RWPE1 (cell line): ENCODE measurements around the gene PHRF1.

Experiments used
- CTCF ChIA-PET: fragments of 350-600 bp; sonication (Branson Sonifier 250); formaldehyde crosslinking; extraction: SDS; loops from one replicate; lab custom pipeline; 2021; lab: Yijun Ruan, JAX
- POLR2A ChIA-PET: fragments of 400-600 bp; formaldehyde crosslinking; extraction: SDS; loops from one replicate; lab custom pipeline; 2020; ENCODE audit warnings: antibody characterized with exemption; ENCODE audit not compliant: low non-redundant PET; lab: Yijun Ruan, JAX
- DNase-seq: peaks from one replicate; pipeline ENCODE4 v3.0.0; 2012; ENCODE audit warnings: low spot score
- H3K27ac ChIP-seq: fragments of 450-650 bp; 2 replicates; pipeline ENCODE4 v1.5.1; 2017
- TF ChIP-seq, protein P1 (sequence below): fragments of 450-650 bp; conservative IDR thresholded peaks from 2 replicates; pipeline ENCODE4 v1.5.1; 2017; ENCODE audit warnings: low read depth, mild to moderate bottlenecking

The PHRF1 gene

DNA sequence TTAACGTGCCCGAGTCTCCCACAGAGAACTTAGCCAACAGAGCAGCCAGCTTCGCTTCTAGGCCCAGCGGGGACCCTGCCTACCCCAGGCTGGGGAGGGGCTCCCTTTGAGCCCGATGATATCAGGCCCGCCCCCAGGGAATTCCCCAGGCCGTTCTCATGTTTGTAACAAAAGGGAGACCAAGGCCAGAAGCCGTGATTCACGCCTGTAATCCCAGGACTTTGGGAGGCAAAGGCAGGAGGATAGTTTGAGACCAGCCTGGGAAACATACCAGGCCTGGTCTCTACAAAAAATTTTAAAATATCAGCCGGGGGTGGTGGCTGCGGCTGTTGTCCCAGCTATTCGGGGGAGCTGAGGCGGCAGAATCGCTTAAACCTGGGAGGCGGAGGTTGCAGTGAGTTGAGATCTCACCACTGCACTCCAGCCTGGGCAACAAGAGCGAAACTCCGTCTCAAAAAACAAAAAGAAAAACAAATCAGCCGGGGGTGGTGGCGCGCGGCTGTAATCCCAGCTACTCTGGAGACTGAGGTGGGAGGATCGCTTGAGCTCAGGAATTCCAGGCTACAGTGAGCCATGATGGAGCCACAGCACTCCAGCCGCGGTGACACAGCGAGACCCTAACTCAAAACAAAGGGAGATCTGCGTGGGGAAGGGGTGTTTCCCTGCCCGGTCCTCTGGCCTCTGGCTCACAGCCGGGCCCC, 62.5 kb downstream of the PHRF1 start:
- ChIA-PET POLR2A (interaction anchor here (0.7 kb wide), 1 partner anchor 71 kb away, joined by 5 read pairs; no protein-coding TSS in a partner anchor), CTCF (no interaction called here)
- DNase-seq = no peak
- TF ChIP-seq, protein P1, sequence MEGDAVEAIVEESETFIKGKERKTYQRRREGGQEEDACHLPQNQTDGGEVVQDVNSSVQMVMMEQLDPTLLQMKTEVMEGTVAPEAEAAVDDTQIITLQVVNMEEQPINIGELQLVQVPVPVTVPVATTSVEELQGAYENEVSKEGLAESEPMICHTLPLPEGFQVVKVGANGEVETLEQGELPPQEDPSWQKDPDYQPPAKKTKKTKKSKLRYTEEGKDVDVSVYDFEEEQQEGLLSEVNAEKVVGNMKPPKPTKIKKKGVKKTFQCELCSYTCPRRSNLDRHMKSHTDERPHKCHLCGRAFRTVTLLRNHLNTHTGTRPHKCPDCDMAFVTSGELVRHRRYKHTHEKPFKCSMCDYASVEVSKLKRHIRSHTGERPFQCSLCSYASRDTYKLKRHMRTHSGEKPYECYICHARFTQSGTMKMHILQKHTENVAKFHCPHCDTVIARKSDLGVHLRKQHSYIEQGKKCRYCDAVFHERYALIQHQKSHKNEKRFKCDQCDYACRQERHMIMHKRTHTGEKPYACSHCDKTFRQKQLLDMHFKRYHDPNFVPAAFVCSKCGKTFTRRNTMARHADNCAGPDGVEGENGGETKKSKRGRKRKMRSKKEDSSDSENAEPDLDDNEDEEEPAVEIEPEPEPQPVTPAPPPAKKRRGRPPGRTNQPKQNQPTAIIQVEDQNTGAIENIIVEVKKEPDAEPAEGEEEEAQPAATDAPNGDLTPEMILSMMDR = no peak
- H3K27ac ChIP-seq = peak overlapping the region; percentile 30

DNA sequence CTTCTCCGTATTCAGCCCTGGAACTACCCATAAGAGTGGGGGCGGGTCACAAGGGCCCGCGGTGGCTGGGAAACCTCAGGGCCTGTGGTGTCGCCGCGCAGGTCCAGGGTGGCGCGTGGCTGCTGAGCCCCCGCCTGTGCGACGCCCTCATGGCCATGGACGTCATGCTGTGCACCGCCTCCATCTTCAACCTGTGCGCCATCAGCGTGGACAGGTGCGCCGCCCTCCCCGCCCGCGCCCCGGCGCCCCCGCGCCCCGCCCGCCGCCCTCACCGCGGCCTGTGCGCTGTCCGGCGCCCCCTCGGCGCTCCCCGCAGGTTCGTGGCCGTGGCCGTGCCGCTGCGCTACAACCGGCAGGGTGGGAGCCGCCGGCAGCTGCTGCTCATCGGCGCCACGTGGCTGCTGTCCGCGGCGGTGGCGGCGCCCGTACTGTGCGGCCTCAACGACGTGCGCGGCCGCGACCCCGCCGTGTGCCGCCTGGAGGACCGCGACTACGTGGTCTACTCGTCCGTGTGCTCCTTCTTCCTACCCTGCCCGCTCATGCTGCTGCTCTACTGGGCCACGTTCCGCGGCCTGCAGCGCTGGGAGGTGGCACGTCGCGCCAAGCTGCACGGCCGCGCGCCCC, 63.2 kb downstream of the PHRF1 start:
- POLR2A ChIA-PET = interaction anchor here (0.7 kb wide), 1 partner anchor 71 kb away, joined by 5 read pairs; no protein-coding TSS in a partner anchor
- CTCF ChIA-PET = no interaction called here
- H3K27ac ChIP-seq = peak overlapping the region; percentile 30
- DNase-seq = no peak
- TF ChIP-seq, protein P1 = no peak

DNA sequence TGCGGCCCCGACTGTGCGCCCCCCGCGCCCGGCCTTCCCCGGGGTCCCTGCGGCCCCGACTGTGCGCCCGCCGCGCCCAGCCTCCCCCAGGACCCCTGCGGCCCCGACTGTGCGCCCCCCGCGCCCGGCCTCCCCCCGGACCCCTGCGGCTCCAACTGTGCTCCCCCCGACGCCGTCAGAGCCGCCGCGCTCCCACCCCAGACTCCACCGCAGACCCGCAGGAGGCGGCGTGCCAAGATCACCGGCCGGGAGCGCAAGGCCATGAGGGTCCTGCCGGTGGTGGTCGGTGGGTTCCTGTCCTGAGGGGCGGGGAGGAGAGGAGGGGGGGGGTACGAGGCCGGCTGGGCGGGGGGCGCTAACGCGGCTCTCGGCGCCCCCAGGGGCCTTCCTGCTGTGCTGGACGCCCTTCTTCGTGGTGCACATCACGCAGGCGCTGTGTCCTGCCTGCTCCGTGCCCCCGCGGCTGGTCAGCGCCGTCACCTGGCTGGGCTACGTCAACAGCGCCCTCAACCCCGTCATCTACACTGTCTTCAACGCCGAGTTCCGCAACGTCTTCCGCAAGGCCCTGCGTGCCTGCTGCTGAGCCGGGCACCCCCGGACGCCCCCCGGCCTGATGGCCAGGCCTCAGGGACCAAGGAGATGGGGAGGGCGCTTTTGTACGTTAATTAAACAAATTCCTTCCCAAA, 63.9 kb downstream of the PHRF1 start:
- ChIA-PET CTCF (interaction anchor here (0.6 kb wide), 1 partner anchor 133 kb away, joined by 4 read pairs; no protein-coding TSS in a partner anchor), POLR2A (no interaction called here)
- DNase-seq = no peak
- H3K27ac ChIP-seq = peak overlapping the region; percentile 68
- TF ChIP-seq, protein P1 = no peak

DNA sequence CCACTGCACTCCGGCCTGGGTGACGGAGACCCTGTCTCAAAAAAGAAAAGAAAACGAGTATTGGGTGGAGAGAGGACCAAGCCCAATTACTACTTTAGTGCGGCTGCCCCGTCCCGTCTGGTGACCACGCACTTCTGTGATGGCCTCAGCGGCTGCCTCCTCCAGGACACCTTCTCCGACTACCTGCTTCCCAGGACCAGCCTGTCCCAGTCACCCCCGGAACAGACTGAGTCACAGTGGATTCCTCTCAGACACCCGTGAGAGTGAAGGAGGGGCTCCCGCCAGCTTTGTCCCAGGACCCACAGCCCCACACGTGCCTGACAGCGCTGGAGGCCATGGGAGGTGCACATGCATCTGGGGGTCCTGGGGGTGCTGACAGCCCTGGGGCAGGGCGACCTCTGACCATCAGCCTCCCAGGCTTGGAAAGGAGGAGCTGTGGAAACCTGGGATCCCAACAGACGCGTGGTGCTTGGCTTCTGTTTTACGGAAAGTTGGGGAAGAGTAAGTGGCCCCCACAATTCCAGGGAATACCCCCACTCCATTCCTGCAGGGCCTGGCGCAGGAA, 65.6 kb downstream of the PHRF1 start:
- H3K27ac ChIP-seq = peak overlapping the region; percentile 68
- ChIA-PET CTCF (interaction anchor here (0.5 to 0.7 kb wide), 3 partner anchors 76 to 1009 kb away, joined by 3 to 5 read pairs (median 4); no protein-coding TSS in a partner anchor), POLR2A (no interaction called here)
- DNase-seq = no peak
- TF ChIP-seq, protein P1 = no peak

DNA sequence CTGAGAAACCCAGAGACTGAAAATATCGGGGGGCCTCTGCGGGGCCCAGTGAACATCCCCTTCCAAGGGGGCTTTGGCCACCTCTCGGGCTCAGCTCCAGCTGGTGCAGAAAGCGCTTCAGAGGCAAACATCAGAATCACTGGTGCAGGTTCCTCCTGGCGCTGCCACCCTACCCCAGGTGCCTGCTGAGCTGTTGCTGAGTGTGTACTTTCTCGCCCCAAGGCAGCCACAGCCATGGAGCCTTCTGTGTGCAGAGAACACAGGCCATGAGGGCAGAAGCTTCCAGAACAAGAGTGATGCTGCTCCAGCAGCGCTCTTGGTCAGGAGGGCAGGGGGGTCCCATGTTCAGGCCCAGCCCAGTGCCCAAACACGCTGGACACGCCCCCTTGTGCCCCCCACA, 67.1 kb downstream of the PHRF1 start:
- ChIA-PET POLR2A (no interaction called here), CTCF (no interaction called here)
- TF ChIP-seq, protein P1 = no peak
- no peak for DNase-seq
- peak overlapping the region; percentile 68 for H3K27ac ChIP-seq
